Embryonic facial prominence (tissue), 1 donor: ENCODE measurements around the gene MRPS11.
"Not testable (repeated sequence)": the region's sequence is repeated elsewhere in the genome, so short reads cannot be mapped to it uniquely, and the experiment has no call there.

ENCODE experiments used
- DNase-seq: peaks from one replicate; pipeline ENCODE4 v3.0.0-alpha.2; 2016; ENCODE audit errors: extremely low spot score

Gene MRPS11

GRCh38 chr15:88454867-88455810, 12.4 kb upstream of the MRPS11 start:
- DNase-seq, result peak; percentile 31

DNA sequence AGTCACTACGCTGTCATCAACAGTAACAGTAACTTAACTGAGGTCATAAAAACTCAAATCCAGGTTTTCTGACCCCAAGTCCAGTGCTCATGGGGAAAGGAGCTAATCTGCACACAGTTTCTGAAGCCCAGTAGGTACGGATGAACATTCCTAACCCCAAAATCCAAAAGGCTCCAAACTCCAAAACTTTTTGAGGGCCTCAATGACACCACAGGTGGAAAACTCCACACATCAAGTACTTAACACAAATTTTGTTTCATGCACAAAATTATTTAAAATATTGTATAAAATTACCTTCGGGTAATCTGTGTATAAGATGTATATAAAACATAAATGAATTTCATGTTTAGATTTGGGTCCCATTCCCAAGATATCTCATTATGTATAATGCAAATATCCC, 10.8 kb upstream of the MRPS11 start:
- DNase-seq, result no peak

GRCh38 chr15:88463870-88464532, 3.5 kb upstream of the MRPS11 start:
- no peak for DNase-seq

DNA sequence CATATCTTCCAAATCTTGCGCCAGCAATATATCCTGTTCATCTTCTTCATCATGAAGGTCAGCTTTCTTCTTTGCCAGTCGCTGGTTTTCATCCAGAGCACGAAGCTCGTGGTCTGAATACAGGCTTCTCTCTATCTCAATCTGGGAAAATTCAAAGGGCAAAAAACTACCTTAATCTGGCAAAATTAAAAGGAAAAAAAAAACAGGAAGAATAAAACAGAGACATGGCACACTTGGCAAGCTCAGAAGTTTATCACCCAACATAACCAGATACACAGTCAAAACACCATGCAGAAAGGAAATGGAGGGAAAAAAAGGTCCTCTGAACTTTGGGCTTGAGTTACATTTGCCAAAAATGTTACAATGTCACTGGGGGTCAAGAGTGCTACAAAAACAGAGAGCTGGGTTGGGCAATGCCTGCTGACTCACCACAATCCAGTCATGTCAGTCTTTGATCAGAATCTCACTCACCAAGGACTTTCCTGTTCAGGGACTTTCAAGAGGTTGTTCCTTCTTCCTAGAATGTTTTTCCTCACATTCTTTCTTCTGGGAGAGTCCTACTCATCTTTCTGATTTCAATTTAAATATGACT, 1.8 kb upstream of the MRPS11 start:
- no peak for DNase-seq

DNA sequence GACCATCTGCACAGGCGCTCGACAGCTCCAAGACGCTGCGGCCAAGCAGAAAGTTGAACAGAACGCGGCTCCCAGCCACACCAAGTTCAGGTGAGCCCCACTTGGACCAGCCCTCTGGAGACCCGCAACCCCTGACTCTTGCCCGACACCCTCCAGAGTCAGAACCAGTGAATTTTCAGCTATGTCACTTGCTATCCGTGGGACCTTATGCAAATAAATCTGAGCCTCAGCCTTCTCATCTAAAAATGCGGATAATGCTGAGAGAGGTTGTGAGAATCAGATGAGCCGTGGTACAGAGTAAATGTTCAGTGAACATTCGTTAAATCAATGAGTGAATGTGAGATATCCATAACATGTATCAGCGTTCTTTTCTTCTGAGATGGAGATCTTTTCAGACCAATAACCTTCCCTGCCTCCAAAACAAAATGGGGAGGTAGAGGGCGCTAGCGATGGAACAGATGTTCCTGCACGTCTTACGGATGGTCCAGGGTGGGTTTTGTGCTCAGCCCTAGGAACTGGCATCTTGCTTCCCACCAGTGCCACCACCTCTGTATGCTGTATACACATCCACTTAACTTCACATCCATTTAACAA, 524 bp downstream of the MRPS11 start:
- no peak for DNase-seq

GRCh38 chr15:88468721-88469120, 1.2 kb downstream of the MRPS11 start:
- DNase-seq, result not testable (repeated sequence)

DNA sequence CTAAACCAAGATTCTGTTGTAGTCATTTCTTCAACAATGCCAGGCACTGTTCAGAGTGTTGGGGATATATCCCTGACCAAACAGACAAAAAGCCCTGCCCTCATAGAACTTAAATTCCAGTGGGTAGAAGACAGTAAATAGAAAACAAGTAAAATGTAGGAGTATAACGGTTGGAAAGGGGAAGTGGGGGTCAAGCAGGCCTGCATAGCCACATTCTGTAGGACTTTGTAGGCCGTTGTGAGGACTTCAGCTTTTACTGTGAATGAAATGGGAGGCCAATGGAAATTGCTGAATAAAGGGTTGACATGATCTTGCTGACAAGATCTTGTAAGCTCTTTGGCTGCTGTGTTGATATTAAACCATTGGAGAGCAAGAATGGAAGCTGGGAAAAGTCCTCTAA, 1.8 kb downstream of the MRPS11 start:
- no peak for DNase-seq

GRCh38 chr15:88470625-88471372, 3.3 kb downstream of the MRPS11 start:
- no peak for DNase-seq

DNA sequence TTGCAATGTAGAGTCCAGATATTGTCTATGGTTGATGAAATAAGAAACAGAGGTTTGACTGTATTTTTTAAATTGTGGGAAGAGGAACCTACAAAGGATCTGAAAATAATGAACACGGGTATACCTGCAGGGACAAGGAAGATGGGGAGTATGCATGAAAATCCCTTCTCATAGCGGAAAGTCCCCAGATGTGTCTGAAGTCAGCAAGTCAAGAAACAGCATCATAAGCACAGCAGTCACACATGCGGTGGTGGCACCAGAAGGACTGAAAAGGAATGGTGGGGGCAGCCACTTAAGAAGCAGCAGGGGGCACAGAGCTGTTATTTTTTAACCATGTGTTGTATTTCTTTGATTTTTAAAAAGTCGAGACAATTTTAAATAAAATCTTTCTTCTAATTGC, 4.7 kb downstream of the MRPS11 start:
- no peak for DNase-seq

- not testable (repeated sequence) for DNase-seq
Observed at GRCh38 chr15:88473661-88474293, 6.3 kb downstream of the MRPS11 start.

GRCh38 chr15:88476635-88477060, 9.1 kb downstream of the MRPS11 start:
- DNase-seq, result no peak

GRCh38 chr15:88477126-88477525, 9.6 kb downstream of the MRPS11 start:
- no peak for DNase-seq

- DNase-seq, result no peak
Observed at GRCh38 chr15:88477904-88478303, 10.4 kb downstream of the MRPS11 start.

DNA sequence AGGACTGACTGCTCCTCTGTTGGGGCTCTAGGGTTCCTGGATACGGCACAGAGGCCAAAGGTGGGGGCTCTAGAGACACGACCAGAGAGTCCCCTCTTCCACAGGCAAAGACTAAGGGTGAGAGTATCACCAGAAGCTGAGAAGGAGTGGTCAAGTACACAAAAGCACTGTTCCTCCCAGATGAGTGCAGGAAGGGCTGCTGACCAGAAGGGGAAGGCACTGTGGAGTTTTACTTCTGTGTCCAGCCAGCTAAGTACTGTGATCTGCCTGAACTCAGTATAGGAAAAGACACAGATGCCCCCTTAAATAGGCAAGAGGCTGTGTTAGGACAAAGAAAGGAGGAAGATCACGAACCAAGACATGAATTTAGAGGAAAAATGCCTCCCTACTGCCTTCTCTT, 11.7 kb downstream of the MRPS11 start:
- DNase-seq, result no peak

GRCh38 chr15:88480981-88481380, 13.5 kb downstream of the MRPS11 start:
- DNase-seq, result no peak

DNA sequence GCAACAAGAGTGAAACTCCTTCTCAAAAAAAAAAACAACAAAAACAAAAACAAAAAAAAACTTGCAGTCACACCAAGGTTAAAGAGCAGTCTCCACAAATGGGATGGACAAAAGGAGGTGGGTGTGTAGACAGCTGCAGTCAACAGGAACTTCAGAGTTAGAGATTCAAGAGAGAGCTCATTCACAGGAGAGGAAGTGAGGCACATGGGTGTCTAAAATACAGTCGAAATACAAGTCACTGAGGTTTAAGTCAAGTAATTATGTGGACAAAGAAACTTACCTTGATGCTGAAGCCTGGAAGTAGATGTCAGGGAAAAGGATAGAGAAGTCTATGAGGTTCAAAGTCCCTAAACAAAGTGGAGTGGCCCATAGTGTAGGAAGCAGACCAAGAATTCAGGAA, 14.8 kb downstream of the MRPS11 start:
- DNase-seq, result no peak

DNA sequence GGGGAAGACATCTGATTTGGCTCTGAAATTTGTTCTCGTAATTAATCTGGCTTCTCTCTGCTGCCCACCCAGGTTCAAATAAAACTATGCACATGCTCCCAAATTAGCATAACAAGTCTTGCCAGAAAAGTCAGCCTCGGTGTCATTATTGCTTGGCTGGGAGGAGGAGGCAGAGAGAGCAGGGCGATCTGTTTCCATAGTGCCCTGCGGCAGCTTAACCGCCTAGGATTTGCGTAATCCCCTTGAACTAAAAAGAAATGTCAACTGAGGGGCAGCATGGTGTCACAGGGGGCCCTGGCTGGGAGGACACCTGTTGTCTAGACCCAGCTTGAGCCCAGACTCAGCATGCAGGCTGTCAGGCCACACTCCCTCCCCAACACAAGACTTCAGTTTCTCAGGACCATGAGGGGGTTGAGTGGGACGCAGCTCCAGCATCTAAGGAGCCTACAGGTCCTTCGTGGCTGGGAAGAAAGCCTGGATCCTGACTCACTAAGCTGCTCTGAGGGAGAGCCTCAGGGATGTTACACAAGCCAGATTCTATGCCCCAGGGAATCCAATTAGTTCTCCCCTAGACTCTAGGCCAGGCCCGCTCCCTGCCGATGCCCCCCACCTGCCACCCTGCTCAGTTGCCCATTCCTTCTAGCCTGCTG, 17.3 kb downstream of the MRPS11 start:
- no peak for DNase-seq

- no peak for DNase-seq
Observed at GRCh38 chr15:88487178-88487795, 19.8 kb downstream of the MRPS11 start.

DNA sequence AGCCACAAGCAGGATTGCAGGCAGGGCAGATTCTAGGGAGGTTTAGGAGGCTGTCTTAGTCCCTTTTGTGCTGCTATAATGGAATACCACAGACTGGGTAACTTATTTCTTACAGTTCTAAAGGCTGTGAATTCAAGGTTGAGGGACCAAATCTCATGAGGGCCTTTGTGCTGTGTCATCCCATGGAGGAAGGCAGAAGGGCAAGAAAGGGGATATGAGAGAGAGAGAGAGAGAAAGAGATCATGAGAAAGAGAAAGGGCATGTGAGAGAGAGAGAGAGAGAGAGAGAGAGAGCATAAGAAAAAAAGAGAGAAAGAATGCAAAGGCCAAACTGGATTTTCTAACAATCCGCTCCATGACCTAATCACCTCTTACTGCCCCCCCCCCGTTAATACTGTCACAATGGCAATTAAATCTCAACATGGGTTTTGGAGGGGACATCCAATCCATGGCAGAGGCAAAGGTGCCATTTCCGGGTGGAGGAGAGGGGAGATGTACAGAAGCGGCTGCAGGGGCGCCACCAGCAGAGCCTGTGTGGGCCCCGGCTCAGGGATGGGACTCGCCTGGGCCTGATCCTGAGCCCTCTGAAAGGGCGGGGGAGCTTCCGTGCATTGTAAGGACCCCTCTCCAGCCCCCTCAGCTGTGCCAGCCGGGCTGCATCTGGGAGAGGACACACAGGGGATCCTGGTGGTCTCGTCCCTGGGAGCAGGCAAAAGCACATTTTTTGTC, 20.5 kb downstream of the MRPS11 start:
- no peak for DNase-seq
